ENCODE data around the gene C5. TPM values are rescaled to one million over a fixed set of nuclear protein-coding genes. Genes with fewer than 3 reads are reported as not detected.

Gene C5
- total RNA-seq, 4 donors from 2014 or later = 1.2 to 8.6 (median 2.1) TPM

DNA sequence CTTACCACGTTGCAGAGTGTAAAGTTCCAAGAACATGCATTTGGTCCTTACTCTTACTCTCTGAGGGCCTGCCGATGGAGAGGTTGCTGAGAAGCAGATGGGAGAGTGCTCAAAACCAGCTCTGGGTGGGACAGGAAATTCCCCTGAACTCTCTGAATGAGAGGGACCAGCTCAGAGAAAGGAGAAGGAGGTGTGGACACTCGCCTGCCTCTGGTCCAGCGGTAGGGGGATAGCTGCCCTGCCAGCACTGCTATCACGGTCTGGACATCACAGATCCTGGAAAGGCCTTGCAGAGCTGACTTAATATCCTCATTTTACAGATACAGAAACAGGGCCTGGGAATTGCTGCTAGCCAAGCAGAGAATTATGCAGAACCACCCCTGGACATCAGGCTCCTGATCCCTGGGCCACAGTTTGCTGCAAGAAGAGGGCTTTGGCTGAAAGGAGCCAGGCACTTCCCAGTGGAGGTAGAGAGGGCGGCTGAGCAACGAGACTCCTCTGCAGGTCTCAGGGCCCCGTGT, 128.4 kb downstream of the C5 start:
- Histone ChIP-seq H3K4me1 (peaks cover 0 to 16% (median 5%) of the 10 kb centered on the region in 4 donors), H3K27me3 (no peaks in the 10 kb centered on the region), H3K36me3 (no peaks in the 10 kb centered on the region), H3K4me3 (no peak overlapping the region), H3K9me3 (no peaks in the 10 kb centered on the region), H3K27ac (peak overlapping the region; percentile 59 to 76 (median 62))
- TF ChIP-seq POLR2A (IDR thresholded peaks at IDR 0.05) (no peak), CTCF (IDR thresholded peaks at IDR 0.05) (no peak)
- DNase-seq = peak in 1 of 3 donors; percentile 45

- Histone ChIP-seq H3K27me3 (no peaks in the 10 kb centered on the region), H3K27ac (peak overlapping the region; percentile 59 to 76 (median 62)), H3K4me1 (peaks cover 0 to 11% (median 5%) of the 10 kb centered on the region in 4 donors), H3K9me3 (no peaks in the 10 kb centered on the region), H3K4me3 (no peak overlapping the region), H3K36me3 (no peaks in the 10 kb centered on the region)
- DNase-seq = peak in 1 of 3 donors; percentile 45
- TF ChIP-seq CTCF (IDR thresholded peaks at IDR 0.05) = no peak
- no peak for TF ChIP-seq POLR2A (IDR thresholded peaks at IDR 0.05)
These were observed 129.3 kb downstream of the C5 start for GRCh38 chr9:120920806-120921178.

DNA sequence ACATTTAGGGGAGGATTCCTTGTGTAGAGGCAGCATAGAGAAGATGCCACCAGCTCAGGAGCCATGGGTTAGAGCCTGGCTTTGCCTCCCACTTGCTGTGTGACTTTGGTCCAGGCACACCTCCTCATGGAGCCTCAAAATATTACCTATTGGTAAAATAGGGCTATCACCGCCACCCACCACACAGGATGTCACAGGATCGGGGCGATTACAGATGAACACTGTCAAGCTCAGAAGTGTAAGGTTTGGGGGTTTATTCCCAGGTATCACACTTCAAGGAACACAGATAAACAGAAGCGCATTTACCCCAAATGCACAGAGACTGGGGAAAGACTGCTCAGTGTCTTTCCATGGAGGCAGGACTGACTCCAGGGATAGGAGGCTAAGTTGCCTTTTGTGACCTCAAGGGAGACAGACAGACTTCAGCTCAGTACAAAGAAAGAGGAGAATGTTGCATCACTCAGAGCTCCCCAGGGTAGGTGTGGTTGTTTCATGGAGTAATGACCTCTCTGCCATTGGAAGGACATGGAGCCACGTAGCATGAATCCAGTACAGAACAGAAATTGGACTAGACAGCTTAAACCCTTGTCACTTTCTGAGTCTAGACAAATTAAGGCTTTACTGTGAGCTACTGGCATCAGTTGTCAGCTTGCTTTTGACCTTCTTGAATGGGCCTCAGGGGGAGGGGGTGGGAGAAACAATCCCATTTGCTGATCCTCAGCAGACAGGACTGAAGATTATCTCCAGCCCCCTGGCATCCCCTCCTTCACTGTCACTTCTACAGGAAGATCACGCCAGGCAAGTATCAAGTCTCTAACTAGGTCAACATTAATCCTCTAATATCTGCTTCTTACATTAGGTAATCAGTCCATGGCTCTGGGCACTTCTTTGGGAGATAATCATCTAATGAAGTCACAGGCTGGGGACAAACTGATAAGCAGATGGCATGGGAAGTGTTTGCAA, 130.0 kb downstream of the C5 start:
- H3K9me3 ChIP-seq = no peaks in the 10 kb centered on the region
- no peaks in the 10 kb centered on the region for H3K36me3 ChIP-seq
- no peak for TF ChIP-seq CTCF (IDR thresholded peaks at IDR 0.05)
- TF ChIP-seq POLR2A (IDR thresholded peaks at IDR 0.05) = no peak
- no peaks in the 10 kb centered on the region for H3K27me3 ChIP-seq
- peak in 2 of 3 donors; percentile 41 to 59 for DNase-seq
- H3K4me3 ChIP-seq = no peak overlapping the region
- peaks cover 0 to 11% (median 5%) of the 10 kb centered on the region in 4 donors for H3K4me1 ChIP-seq
- peak overlapping the region; percentile 59 to 76 (median 62) for H3K27ac ChIP-seq

GRCh38 chr9:120918931-120919842, 130.9 kb downstream of the C5 start:
- Histone ChIP-seq H3K36me3 (no peaks in the 10 kb centered on the region), H3K4me1 (peaks cover 0 to 11% (median 5%) of the 10 kb centered on the region in 4 donors), H3K27me3 (no peaks in the 10 kb centered on the region), H3K9me3 (no peaks in the 10 kb centered on the region), H3K27ac (peak overlapping the region; percentile 59 to 76 (median 62)), H3K4me3 (no peak overlapping the region)
- TF ChIP-seq CTCF (IDR thresholded peaks at IDR 0.05) = no peak
- TF ChIP-seq POLR2A (IDR thresholded peaks at IDR 0.05) = no peak
- peak in 1 of 3 donors; percentile 44 for DNase-seq

Measured in Peyer's patch (tissue), 4 donors.